Fibroblast of mammary gland (primary cell): Measurements from ENCODE around the gene NCAN.
"Not testable (repeated sequence)": the region's sequence is repeated elsewhere in the genome, so short reads cannot be mapped to it uniquely, and the experiment has no call there.

Source experiments
- DNase-seq: peaks from one replicate; pipeline ENCODE4 v3.0.0-alpha.2; 2010; ENCODE audit warnings: low read depth
- H3K4me3 ChIP-seq: 2 replicates; pipeline ENCODE4 v1.5.1; 2011; ENCODE audit warnings: low read depth, mild to moderate bottlenecking, low read length, moderate library complexity; ENCODE audit not compliant: control insufficient read depth
- TF ChIP-seq, protein P1 (sequence below): conservative IDR thresholded peaks from 2 replicates; pipeline ENCODE4 v1.5.1; 2011; ENCODE audit warnings: low read depth, low read length, inconsistent platforms; ENCODE audit not compliant: control insufficient read depth, insufficient read depth

Gene NCAN

DNA sequence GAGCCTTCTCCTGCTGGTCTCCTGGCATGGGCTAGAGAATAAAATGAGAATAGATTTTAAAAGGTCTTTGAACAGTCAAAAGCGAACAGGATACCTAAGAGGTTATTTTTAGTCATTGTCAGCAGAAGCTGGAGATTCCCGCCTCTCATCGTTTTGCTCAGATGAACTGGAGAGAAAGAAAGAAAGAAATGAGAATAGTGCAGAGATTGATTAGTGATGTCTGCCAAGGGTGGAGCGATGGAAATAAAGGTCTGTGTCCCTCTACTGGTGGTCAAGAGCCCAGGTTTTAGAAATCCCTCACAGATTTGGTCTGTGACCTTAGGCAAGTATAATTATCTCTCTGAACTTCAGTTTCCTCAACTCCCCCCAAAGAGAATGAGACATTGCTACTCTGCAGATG, 5.3 kb downstream of the NCAN start:
- TF ChIP-seq, protein P1, sequence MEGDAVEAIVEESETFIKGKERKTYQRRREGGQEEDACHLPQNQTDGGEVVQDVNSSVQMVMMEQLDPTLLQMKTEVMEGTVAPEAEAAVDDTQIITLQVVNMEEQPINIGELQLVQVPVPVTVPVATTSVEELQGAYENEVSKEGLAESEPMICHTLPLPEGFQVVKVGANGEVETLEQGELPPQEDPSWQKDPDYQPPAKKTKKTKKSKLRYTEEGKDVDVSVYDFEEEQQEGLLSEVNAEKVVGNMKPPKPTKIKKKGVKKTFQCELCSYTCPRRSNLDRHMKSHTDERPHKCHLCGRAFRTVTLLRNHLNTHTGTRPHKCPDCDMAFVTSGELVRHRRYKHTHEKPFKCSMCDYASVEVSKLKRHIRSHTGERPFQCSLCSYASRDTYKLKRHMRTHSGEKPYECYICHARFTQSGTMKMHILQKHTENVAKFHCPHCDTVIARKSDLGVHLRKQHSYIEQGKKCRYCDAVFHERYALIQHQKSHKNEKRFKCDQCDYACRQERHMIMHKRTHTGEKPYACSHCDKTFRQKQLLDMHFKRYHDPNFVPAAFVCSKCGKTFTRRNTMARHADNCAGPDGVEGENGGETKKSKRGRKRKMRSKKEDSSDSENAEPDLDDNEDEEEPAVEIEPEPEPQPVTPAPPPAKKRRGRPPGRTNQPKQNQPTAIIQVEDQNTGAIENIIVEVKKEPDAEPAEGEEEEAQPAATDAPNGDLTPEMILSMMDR = peak; percentile 21
- H3K4me3 ChIP-seq = no peak overlapping the region
- DNase-seq = peak; percentile 41

DNA sequence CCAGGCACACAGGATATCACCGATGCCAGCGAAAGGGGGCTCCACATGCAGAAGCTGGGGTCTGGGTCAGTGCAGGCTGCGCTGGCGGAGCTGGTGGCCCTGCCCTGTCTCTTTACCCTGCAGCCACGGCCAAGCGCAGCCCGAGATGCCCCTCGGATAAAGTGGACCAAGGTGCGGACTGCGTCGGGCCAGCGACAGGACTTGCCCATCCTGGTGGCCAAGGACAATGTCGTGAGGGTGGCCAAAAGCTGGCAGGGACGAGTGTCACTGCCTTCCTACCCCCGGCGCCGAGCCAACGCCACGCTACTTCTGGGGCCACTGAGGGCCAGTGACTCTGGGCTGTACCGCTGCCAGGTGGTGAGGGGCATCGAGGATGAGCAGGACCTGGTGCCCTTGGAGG, 7.2 kb downstream of the NCAN start:
- TF ChIP-seq, protein P1 = no peak
- DNase-seq = no peak
- no peak overlapping the region for H3K4me3 ChIP-seq

DNA sequence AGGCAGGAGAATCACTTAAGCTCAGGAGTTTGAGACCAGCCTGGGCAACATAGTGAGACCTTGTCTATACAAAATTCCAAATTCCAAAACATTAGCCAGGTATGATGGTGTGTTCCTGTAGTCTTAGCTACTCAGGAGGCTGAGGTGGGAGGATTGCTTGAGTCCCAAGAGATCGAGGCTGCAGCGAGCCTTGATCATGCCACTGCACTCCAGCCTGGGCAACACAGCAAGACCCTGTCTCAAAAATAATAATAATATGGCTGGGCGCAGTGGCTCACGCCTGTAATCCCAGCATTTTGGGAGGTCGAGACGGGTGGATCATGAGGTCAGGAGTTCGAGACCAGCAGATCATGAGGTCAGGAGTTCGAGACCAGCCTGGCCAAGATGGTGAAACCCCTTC, 9.2 kb downstream of the NCAN start:
- H3K4me3 ChIP-seq, DNase-seq: not testable (repeated sequence)

DNA sequence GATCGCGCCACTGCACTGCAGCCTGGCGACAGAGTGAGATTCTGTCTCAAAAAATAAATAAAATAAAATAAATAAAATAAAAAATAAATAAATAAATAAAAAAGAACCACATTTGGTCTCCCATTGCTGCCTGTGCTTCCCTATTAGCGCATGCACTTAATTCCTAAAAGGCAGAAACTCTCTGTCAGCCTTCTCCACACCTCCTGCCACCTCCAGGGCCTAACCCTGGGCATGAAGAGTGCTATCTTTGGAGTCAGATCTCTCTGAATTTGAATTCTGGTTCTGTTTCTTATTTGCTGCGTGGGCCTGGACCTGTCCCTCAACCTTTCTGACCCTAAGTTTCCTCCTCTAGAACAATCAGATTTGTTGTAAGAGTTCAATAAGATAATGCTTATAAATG, 11.3 kb downstream of the NCAN start:
- TF ChIP-seq, protein P1 = no peak
- no peak for DNase-seq

DNA sequence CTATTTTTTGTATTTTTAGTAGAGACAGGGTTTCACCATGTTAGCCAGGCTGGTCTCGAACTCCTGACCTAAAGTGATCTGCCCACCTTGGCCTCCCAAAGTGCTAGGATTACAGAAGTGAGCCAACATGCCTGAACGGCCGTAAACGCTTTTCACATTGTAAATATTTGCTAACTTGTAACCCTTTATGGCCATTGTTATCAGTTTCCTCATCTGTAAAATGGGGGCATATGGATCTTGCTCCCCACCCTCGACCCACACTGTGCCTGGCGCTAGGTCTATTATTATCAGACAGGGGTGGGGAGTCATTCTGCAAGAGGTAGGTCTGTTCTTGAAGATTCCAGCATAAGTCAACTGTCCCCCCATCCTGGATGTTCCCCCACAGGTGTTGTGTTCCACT, 11.9 kb downstream of the NCAN start:
- no peak overlapping the region for H3K4me3 ChIP-seq
- TF ChIP-seq, protein P1 = no peak
- DNase-seq = no peak

More for the DNA sequence above, 11.3 kb downstream of the NCAN start:
- no peak overlapping the region for H3K4me3 ChIP-seq

DNA sequence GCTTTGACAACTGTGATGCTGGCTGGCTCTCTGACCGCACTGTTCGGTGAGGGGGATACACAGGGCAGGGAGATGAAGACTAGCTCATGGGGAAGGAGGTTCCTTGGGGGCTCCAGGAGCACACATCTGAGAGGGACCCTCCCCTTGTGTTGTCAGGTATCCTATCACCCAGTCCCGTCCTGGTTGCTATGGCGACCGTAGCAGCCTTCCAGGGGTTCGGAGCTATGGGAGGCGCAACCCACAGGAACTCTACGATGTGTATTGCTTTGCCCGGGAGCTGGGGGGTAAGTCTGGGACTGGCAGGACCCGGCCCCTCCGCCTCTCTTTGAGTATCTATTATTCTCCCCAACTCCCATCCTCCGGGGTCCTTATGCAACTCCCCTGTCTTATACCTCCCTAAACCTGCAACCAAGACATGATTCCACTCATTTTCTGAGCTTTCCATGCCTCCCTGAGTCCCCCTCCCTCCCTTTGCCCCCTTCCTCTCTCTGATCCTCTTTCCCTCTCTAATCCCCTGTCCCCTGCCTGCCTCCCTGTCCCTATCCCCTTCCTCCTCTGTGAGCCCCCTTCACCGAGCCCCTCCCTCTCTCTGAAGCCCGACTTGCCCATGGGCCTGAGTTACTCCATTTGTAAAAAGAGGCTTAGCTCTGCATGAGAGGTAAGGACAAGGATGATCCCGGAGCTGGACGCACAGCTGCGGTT, 12.5 kb downstream of the NCAN start:
- no peak for DNase-seq
- TF ChIP-seq, protein P1 = no peak
- no peak overlapping the region for H3K4me3 ChIP-seq

DNA sequence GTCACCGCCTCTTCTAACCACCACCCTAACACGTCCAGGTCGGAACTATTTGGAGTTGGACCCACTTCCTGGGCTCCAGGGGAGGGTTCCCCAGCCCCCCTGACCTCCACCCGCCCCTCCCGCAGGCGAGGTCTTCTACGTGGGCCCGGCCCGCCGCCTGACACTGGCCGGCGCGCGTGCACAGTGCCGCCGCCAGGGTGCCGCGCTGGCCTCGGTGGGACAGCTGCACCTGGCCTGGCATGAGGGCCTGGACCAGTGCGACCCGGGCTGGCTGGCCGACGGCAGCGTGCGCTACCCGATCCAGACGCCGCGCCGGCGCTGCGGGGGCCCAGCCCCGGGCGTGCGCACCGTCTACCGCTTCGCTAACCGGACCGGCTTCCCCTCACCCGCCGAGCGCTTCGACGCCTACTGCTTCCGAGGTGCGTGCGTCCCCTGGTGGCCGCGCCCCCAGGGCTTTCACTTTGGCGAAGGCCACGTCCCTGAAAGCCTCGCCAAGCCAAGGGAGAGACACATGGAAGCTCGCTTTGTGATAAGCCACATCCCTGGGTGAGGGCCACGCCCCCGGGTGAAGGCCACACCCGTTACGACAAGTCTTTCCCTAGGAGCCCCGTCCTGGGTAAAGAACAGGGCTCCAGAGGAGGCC, 13.2 kb downstream of the NCAN start:
- no peak overlapping the region for H3K4me3 ChIP-seq
- TF ChIP-seq, protein P1 = peak; percentile 45
- peak; percentile 50 for DNase-seq
